GM15510 (cell line): ENCODE results near the gene VWA5B2.

ENCODE experiments used
- POLR2A ChIP-seq: IDR thresholded peaks from 3 replicates; pipeline ENCODE4 v1.6.1; 2011; ENCODE audit warnings: borderline replicate concordance; ENCODE audit not compliant: insufficient read length; ENCODE audit errors: extremely low read depth

Gene VWA5B2

GRCh38 chr3:184249412-184250166, 20.2 kb downstream of the VWA5B2 start, which contains the start of gene EEF1AKMT4:
TSS of gene EEF1AKMT4 (plus strand) at chr3:184249672. CDS start at chr3:184249695, 23 bp downstream.
- peak; percentile 62 for TF ChIP-seq POLR2A

GRCh38 chr3:184250167-184250828, 20.9 kb downstream of the VWA5B2 start:
- no peak for TF ChIP-seq POLR2A

GRCh38 chr3:184255291-184256039, 26.1 kb downstream of the VWA5B2 start:
- no peak for TF ChIP-seq POLR2A

GRCh38 chr3:184257083-184257915, 27.9 kb downstream of the VWA5B2 start:
- TF ChIP-seq POLR2A = no peak

- no peak for TF ChIP-seq POLR2A
Observed at GRCh38 chr3:184258926-184259325, 29.5 kb downstream of the VWA5B2 start.

GRCh38 chr3:184259396-184259877, 30.1 kb downstream of the VWA5B2 start:
- no peak for TF ChIP-seq POLR2A

- no peak for TF ChIP-seq POLR2A
Observed at GRCh38 chr3:184259878-184260723, 30.7 kb downstream of the VWA5B2 start.

- no peak for TF ChIP-seq POLR2A
Observed at GRCh38 chr3:184260724-184261269, 31.4 kb downstream of the VWA5B2 start.

- TF ChIP-seq POLR2A = no peak
Observed at GRCh38 chr3:184261270-184261853, 32.0 kb downstream of the VWA5B2 start, which contains the start of gene CAMK2N2. TSS of gene CAMK2N2 (minus strand) at chr3:184261553. CDS start at chr3:184261285, 268 bp downstream.

GRCh38 chr3:184261854-184262763, 32.7 kb downstream of the VWA5B2 start:
- TF ChIP-seq POLR2A = no peak

GRCh38 chr3:184262764-184263179, 33.4 kb downstream of the VWA5B2 start:
- no peak for TF ChIP-seq POLR2A

GRCh38 chr3:184272269-184272668, 42.9 kb downstream of the VWA5B2 start:
- no peak for TF ChIP-seq POLR2A
